H1 (cell line): ENCODE data around the gene CA10. TPM values are rescaled to one million over a fixed set of nuclear protein-coding genes. Genes with fewer than 3 reads are reported as not detected.

ENCODE experiments used
- CTCF ChIA-PET: fragments of 300-600 bp; sonication (Branson Sonifier 250); formaldehyde crosslinking; loops from one replicate; lab custom pipeline; 2021; ENCODE audit not compliant: partially characterized antibody; lab: Charles Lee
- POLR2A ChIA-PET: fragments of 300-600 bp; sonication (Branson Sonifier 250); formaldehyde crosslinking; loops from one replicate; lab custom pipeline; 2021; ENCODE audit warnings: inconsistent platforms; ENCODE audit not compliant: partially characterized antibody; lab: Charles Lee
- DNase-seq, 2 experiments: peaks; one replicate each; pipeline versions ENCODE4 v3.0.0 to v3.0.0-alpha.2; 2010 to 2022; ENCODE audit warnings: low spot score in 2 of 2, low read depth in 1 of 2, mixed read lengths in 1 of 2
- FAIRE-seq: peaks from 2 replicates; lab custom pipeline; 2011; peaks lifted over from hg19 to GRCh38; lab: Jason Lieb, UNC
- H2AFZ ChIP-seq: 2 replicates; pipeline ENCODE4 v1.8.1; 2012; ENCODE audit warnings: low read length, inconsistent platforms
- H2AK5ac ChIP-seq: 2 replicates; pipeline ENCODE4 v1.6.1; 2013; ENCODE audit warnings: low read depth, low read length
- H2BK120ac ChIP-seq: replicated peaks from 2 replicates; pipeline ENCODE3; 2013; ENCODE audit warnings: low read depth, low read length, inconsistent platforms
- H2BK12ac ChIP-seq: 2 replicates; pipeline ENCODE4 v1.6.1; 2013; ENCODE audit warnings: low read depth, low read length
- H2BK15ac ChIP-seq: 2 replicates; pipeline ENCODE4 v1.6.1; 2013; ENCODE audit warnings: low read length
- H2BK20ac ChIP-seq: 2 replicates; pipeline ENCODE4 v1.6.1; 2013; ENCODE audit warnings: low read length
- H2BK5ac ChIP-seq: 2 replicates; pipeline ENCODE4 v1.6.1; 2013; ENCODE audit warnings: low read depth, low read length
- H3K14ac ChIP-seq: 2 replicates; pipeline ENCODE4 v1.6.1; 2013; ENCODE audit warnings: inconsistent platforms; ENCODE audit not compliant: insufficient read length
- H3K18ac ChIP-seq: 2 replicates; pipeline ENCODE4 v1.6.1; 2013; ENCODE audit warnings: low read length; ENCODE audit errors: extremely low read depth
- H3K23ac ChIP-seq: 2 replicates; pipeline ENCODE4 v1.6.1; 2013; ENCODE audit warnings: inconsistent platforms; ENCODE audit not compliant: insufficient read length
- H3K23me2 ChIP-seq: 2 replicates; pipeline ENCODE4 v1.6.1; 2013; ENCODE audit warnings: low read depth, low read length
- H3K27ac ChIP-seq: 2 replicates; pipeline ENCODE4 v1.6.1; 2011; ENCODE audit warnings: low read depth, low read length, inconsistent platforms
- H3K27me3 ChIP-seq, 4 experiments: replicated peaks in 1 of 4; 1 replicate in 1 of 4; 2 replicates in 3 of 4; pipeline versions ENCODE4 v1.6.1 to v1.8.1; 2011 to 2013; ENCODE audit warnings: low read length in 3 of 4, mild to moderate bottlenecking in 3 of 4, inconsistent platforms in 2 of 4, mixed read lengths in 2 of 4, moderate library complexity in 1 of 4; ENCODE audit not compliant: control insufficient read depth in 3 of 4, insufficient read depth in 3 of 4; ENCODE audit errors: extremely low read depth in 1 of 4
- H3K36me3 ChIP-seq, 4 experiments: 2 replicates each; pipeline versions ENCODE4 v1.6.1 to v1.8.1; 2011 to 2013; ENCODE audit warnings: mild to moderate bottlenecking in 4 of 4, low read length in 3 of 4, moderate library complexity in 2 of 4, control low read depth in 1 of 4, inconsistent platforms in 1 of 4; ENCODE audit not compliant: insufficient read depth in 4 of 4, control insufficient read depth in 2 of 4
- H3K4ac ChIP-seq: replicated peaks from 2 replicates; pipeline ENCODE3; 2013; ENCODE audit warnings: low read length, low read depth, mixed read lengths, inconsistent platforms; ENCODE audit not compliant: insufficient read length
- H3K4me1 ChIP-seq, 4 experiments: replicated peaks in 1 of 4; 1 replicate in 1 of 4; 2 replicates in 3 of 4; pipeline versions ENCODE4 v1.6.1 to v1.8.1; 2011 to 2013; ENCODE audit warnings: low read length in 3 of 4, inconsistent platforms in 2 of 4, mixed read lengths in 1 of 4; ENCODE audit not compliant: insufficient read depth in 4 of 4, control insufficient read depth in 3 of 4
- H3K4me2 ChIP-seq, 2 experiments: 2 replicates each; pipeline versions ENCODE4 v1.6.1 to v1.8.1; 2011 to 2013; ENCODE audit warnings: low read depth in 2 of 2, low read length in 2 of 2, control low read depth in 1 of 2, inconsistent platforms in 1 of 2, mild to moderate bottlenecking in 1 of 2; ENCODE audit not compliant: insufficient read depth in 1 of 2
- H3K4me3 ChIP-seq, 4 experiments: fragments of 200-600, 300-600 bp in 1 of 4; sonication (generic), shearing (Covaris generic), sonication (Bioruptor Twin) in 1 of 4; 2 replicates each; pipeline versions ENCODE4 v1.5.1 to v1.8.1; 2011 to 2016; ENCODE audit warnings: low read length in 4 of 4, low read depth in 3 of 4, control low read depth in 2 of 4, inconsistent platforms in 2 of 4, mild to moderate bottlenecking in 2 of 4, mixed read lengths in 1 of 4, moderate library complexity in 1 of 4; ENCODE audit not compliant: insufficient read depth in 2 of 4; ENCODE audit errors: extremely low read depth in 1 of 4
- H3K56ac ChIP-seq: replicated peaks from 2 replicates; pipeline ENCODE3; 2013; ENCODE audit warnings: low read depth, mild to moderate bottlenecking, mixed read lengths, low read length, inconsistent platforms; ENCODE audit not compliant: insufficient read length
- H3K79me1 ChIP-seq: 2 replicates; pipeline ENCODE4 v1.6.1; 2013; ENCODE audit warnings: low read depth, low read length, control low read depth
- H3K79me2 ChIP-seq, 2 experiments: 2 replicates each; pipeline versions ENCODE4 v1.6.1 to v1.8.1; 2012 to 2013; ENCODE audit warnings: low read length in 2 of 2, mild to moderate bottlenecking in 2 of 2, inconsistent platforms in 1 of 2; ENCODE audit not compliant: insufficient read depth in 2 of 2, control insufficient read depth in 1 of 2
- H3K9ac ChIP-seq, 4 experiments: replicated peaks in 1 of 4; 1 replicate in 1 of 4; 2 replicates in 3 of 4; pipeline versions ENCODE4 v1.6.1 to v1.8.1; 2011 to 2013; ENCODE audit warnings: low read depth in 3 of 4, low read length in 3 of 4, control low read depth in 2 of 4, mild to moderate bottlenecking in 2 of 4, moderate library complexity in 2 of 4, inconsistent platforms in 1 of 4; ENCODE audit errors: extremely low read depth in 1 of 4
- H3K9me3 ChIP-seq, 2 experiments: 2 replicates each; pipeline versions ENCODE4 v1.6.1 to v1.8.1; 2012 to 2013; ENCODE audit warnings: mild to moderate bottlenecking in 2 of 2, moderate library complexity in 2 of 2, control low read depth in 1 of 2, inconsistent platforms in 1 of 2, low read depth in 1 of 2, low read length in 1 of 2, mixed read lengths in 1 of 2; ENCODE audit not compliant: insufficient read depth in 2 of 2
- H4K20me1 ChIP-seq, 2 experiments: replicated peaks in 1 of 2; 2 replicates each; pipeline versions ENCODE3 to v1.8.1; 2011 to 2013; ENCODE audit warnings: inconsistent platforms in 2 of 2, low read length in 2 of 2, mild to moderate bottlenecking in 1 of 2; ENCODE audit not compliant: insufficient read depth in 2 of 2, control insufficient read depth in 1 of 2
- H4K5ac ChIP-seq: 2 replicates; pipeline ENCODE4 v1.6.1; 2013; ENCODE audit warnings: low read length, low read depth, mixed read lengths, inconsistent platforms; ENCODE audit not compliant: insufficient read length
- H4K8ac ChIP-seq: 2 replicates; pipeline ENCODE4 v1.8.0; 2013; ENCODE audit warnings: mild to moderate bottlenecking, moderate library complexity, low read length, inconsistent platforms; ENCODE audit not compliant: insufficient read depth; ENCODE audit errors: extremely low read depth
- H4K91ac ChIP-seq: replicated peaks from 2 replicates; pipeline ENCODE3; 2013; ENCODE audit warnings: low read length, mixed read lengths, inconsistent platforms; ENCODE audit not compliant: insufficient read length
- CBX5 ChIP-seq: fragments of 300-800, 300-1000 bp; sonication (generic); IDR thresholded peaks from 2 replicates; pipeline ENCODE4 v1.7.1; 2016; ENCODE audit warnings: antibody characterized with exemption, low read length, low read depth
- RAD21 ChIP-seq, 2 experiments: IDR thresholded peaks in 1 of 2; conservative IDR thresholded peaks in 1 of 2; 2 replicates each; pipeline ENCODE4 v1.6.1; 2011; ENCODE audit warnings: low read depth in 2 of 2, low read length in 2 of 2, improper control_type of control experiment in 1 of 2, inconsistent platforms in 1 of 2, mild to moderate bottlenecking in 1 of 2, moderate library complexity in 1 of 2
- WGBS, 2 experiments: shearing (Covaris generic) in 1 of 2; methylation state at CpG; one replicate each; pipeline versions ENCODE4 v1.1.6 to v1.1.7; 2013 to 2015; ENCODE audit warnings: low lambda C conversion rate in 2 of 2, mixed read lengths in 2 of 2, inconsistent platforms in 1 of 2, low coverage in 1 of 2, missing lambda C conversion rate in 1 of 2; ENCODE audit not compliant: insufficient replicate concordance in 2 of 2, insufficient coverage in 1 of 2, insufficient read length in 1 of 2; ENCODE audit errors: extremely low coverage in 1 of 2, missing lambda C conversion rate in 1 of 2; 5-methylcytosine and 5-hydroxymethylcytosine counted together
- polyA plus RNA-seq, 7 experiments: library from polyadenylated mRNA; depleted of rRNA in 3 of 7; stranded (reverse) in 5 of 7; unstranded in 2 of 7; fragments of >200 nt in 5 of 7; fragments of 200-250 nt in 2 of 7; gene quantifications; 1 replicate in 5 of 7; 2 replicates in 1 of 7; 4 replicates in 1 of 7; pipeline versions ENCODE4 v1.2.1 to v1.2.3, GENCODE V29; 2011 to 2013; ENCODE audit warnings: missing spikeins in 2 of 7, mixed read lengths in 2 of 7
- total RNA-seq: library from RNA; stranded (reverse); fragmentation: NEBNext Ultra II Directional; extraction: Animal tissue kit (Norgen Biotek cat#: 25700); gene quantifications from 2 replicates; pipeline ENCODE4 v1.2.1, GENCODE V29; 2021
- TF ChIP-seq, protein P1 (sequence below), 3 experiments: IDR thresholded peaks; 1 replicate in 2 of 3; 2 replicates in 1 of 3; pipeline versions ENCODE4 v1.5.1 to v1.6.1; 2011; ENCODE audit warnings: low read length in 3 of 3, mild to moderate bottlenecking in 3 of 3, inconsistent platforms in 2 of 3, low read depth in 1 of 3, moderate library complexity in 1 of 3; ENCODE audit not compliant: insufficient read depth in 1 of 3; ENCODE audit errors: control extremely low read depth in 1 of 3

CA10 gene
- total and polyA plus RNA-seq, 2 of the 8 experiments (the other 6 are each of a cell fraction or from before 2014, with no cell fraction given): 0.60 to 0.63 TPM

- H3K4me3 ChIP-seq: no peak overlapping the region
- no peak overlapping the region for H3K27ac ChIP-seq
- no peaks in the 10 kb centered on the region for H3K27me3 ChIP-seq
- no peak overlapping the region for H4K5ac ChIP-seq
- H3K4me2 ChIP-seq: no peak overlapping the region
- H2BK12ac ChIP-seq: no peak overlapping the region
- H3K23ac ChIP-seq: no peak overlapping the region
- H3K79me2 ChIP-seq: no peaks in the 10 kb centered on the region
- no peaks in the 10 kb centered on the region for H4K20me1 ChIP-seq
- no peak overlapping the region for H2BK20ac ChIP-seq
- no peak overlapping the region for H3K14ac ChIP-seq
- H2BK120ac ChIP-seq: no peak overlapping the region
- no peaks in the 10 kb centered on the region for H3K23me2 ChIP-seq
- H3K79me1 ChIP-seq: no peaks in the 10 kb centered on the region
- FAIRE-seq (peak; percentile 66), DNase-seq (no peak)
- no peaks in the 10 kb centered on the region for H3K4me1 ChIP-seq
- 52% methylated on average over 3 of the region's 3 CpGs; no CpG with 5 or more reads in 1 of the 2 experiments for WGBS, 2 experiments
- peak overlapping the region; percentile 76; the same call in 1 of the 2 replicates for H2AFZ ChIP-seq
- H4K91ac ChIP-seq: no peak overlapping the region
- H3K9me3 ChIP-seq: no peaks in the 10 kb centered on the region
- POLR2A ChIA-PET: no interaction called here
- no peak overlapping the region for H2AK5ac ChIP-seq
- H3K9ac ChIP-seq: no peak overlapping the region
- CTCF ChIA-PET: interaction anchor here (0.6 to 3.7 kb wide), 6 partner anchors 11 to 260 kb away, joined by 3 to 20 read pairs (median 4); no protein-coding TSS in a partner anchor
- no peak overlapping the region for H2BK15ac ChIP-seq
- TF ChIP-seq RAD21 (IDR thresholded peaks at IDR 0.05 in 1 of 2, conservative IDR thresholded peaks at IDR 0.05 in 1 of 2; ENCODE audit: low read depth in 2 of 2, low read length in 2 of 2): peak; percentile 49 to 60
- no peak for TF ChIP-seq CBX5
- TF ChIP-seq, protein P1, sequence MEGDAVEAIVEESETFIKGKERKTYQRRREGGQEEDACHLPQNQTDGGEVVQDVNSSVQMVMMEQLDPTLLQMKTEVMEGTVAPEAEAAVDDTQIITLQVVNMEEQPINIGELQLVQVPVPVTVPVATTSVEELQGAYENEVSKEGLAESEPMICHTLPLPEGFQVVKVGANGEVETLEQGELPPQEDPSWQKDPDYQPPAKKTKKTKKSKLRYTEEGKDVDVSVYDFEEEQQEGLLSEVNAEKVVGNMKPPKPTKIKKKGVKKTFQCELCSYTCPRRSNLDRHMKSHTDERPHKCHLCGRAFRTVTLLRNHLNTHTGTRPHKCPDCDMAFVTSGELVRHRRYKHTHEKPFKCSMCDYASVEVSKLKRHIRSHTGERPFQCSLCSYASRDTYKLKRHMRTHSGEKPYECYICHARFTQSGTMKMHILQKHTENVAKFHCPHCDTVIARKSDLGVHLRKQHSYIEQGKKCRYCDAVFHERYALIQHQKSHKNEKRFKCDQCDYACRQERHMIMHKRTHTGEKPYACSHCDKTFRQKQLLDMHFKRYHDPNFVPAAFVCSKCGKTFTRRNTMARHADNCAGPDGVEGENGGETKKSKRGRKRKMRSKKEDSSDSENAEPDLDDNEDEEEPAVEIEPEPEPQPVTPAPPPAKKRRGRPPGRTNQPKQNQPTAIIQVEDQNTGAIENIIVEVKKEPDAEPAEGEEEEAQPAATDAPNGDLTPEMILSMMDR (IDR thresholded peaks at IDR 0.05; ENCODE audit: control extremely low read depth in 1 of 3, insufficient read depth in 1 of 3, low read depth in 1 of 3, low read length in 3 of 3): peak; percentile 43 to 61 (median 52)
- TF ChIP-seq, all 59 proteins: peak for 2
- no peak overlapping the region for H3K4ac ChIP-seq
- no peak overlapping the region for H3K18ac ChIP-seq
- no peak overlapping the region for H3K56ac ChIP-seq
- H3K36me3 ChIP-seq: no peaks in the 10 kb centered on the region
- H4K8ac ChIP-seq: no peak overlapping the region
- H2BK5ac ChIP-seq: no peak overlapping the region
These were observed 308.3 kb downstream of the CA10 start for GRCh38 chr17:51850201-51850600.
